GM04504 (cell line): ENCODE measurements around the gene SLC6A18.

Experiments used
- DNase-seq: peaks from one replicate; pipeline ENCODE4 v3.0.0-alpha.2; 2012; ENCODE audit warnings: low read depth

Gene SLC6A18

GRCh38 chr5:1293416-1294205 is 68.4 kb downstream of the SLC6A18 start:
- DNase-seq: no peak

DNA sequence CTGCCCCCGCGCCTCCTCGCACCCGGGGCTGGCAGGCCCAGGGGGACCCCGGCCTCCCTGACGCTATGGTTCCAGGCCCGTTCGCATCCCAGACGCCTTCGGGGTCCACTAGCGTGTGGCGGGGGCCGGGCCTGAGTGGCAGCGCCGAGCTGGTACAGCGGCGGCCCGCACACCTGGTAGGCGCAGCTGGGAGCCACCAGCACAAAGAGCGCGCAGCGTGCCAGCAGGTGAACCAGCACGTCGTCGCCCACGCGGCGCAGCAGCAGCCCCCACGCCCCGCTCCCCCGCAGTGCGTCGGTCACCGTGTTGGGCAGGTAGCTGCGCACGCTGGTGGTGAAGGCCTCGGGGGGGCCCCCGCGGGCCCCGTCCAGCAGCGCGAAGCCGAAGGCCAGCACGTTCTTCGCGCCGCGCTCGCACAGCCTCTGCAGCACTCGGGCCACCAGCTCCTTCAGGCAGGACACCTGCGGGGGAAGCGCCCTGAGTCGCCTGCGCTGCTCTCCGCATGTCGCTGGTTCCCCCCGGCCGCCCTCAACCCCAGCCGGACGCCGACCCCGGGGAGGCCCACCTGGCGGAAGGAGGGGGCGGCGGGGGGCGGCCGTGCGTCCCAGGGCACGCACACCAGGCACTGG is 69.1 kb downstream of the SLC6A18 start:
- no peak for DNase-seq

GRCh38 chr5:1294835-1295649 is 69.9 kb downstream of the SLC6A18 start, which contains the start of gene TERT:
TSS of gene TERT (minus strand) at chr5:1295068. CDS start at chr5:1294989, 79 bp downstream.
- no peak for DNase-seq

DNA sequence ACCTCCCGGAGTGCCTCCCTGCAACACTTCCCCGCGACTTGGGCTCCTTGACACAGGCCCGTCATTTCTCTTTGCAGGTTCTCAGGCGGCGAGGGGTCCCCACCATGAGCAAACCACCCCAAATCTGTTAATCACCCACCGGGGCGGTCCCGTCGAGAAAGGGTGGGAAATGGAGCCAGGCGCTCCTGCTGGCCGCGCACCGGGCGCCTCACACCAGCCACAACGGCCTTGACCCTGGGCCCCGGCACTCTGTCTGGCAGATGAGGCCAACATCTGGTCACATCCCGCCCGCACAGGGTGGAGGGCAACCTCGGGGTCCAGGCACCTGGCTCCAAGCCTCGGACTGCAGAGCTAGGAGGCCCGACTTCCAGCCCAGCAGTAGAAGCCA is 70.5 kb downstream of the SLC6A18 start:
- no peak for DNase-seq
